Small intestine (tissue), 7 donors: ENCODE data around the gene USH1C. TPM values are rescaled to one million over a fixed set of nuclear protein-coding genes. Genes with fewer than 3 reads are reported as not detected.
A peak's percentile ranks its signal among the peaks of the same experiment; 100 is the strongest.

ENCODE experiments used
- DNase-seq, 2 donors: peaks; one replicate each; pipeline versions ENCODE4 v3.0.0 to v3.0.0-alpha.2; 2013
- FAIRE-seq: peaks from 2 replicates; lab custom pipeline; 2012; peaks lifted over from hg19 to GRCh38; lab: Jason Lieb, UNC
- H3K27ac ChIP-seq, 3 donors: one replicate each; pipeline ENCODE4 v1.5.1; 2013; ENCODE audit warnings: low read length in 2 of 3, mild to moderate bottlenecking in 2 of 3, control low read depth in 1 of 3, inconsistent platforms in 1 of 3, low read depth in 1 of 3, moderate library complexity in 1 of 3
- H3K27me3 ChIP-seq, 3 donors: one replicate each; pipeline ENCODE4 v1.6.1; 2013; ENCODE audit warnings: low read length in 3 of 3, inconsistent platforms in 1 of 3; ENCODE audit not compliant: control insufficient read depth in 3 of 3, insufficient read depth in 3 of 3
- H3K36me3 ChIP-seq, 3 donors: one replicate each; pipeline ENCODE4 v1.6.1; 2013; ENCODE audit warnings: low read length in 3 of 3, inconsistent platforms in 1 of 3, low read depth in 1 of 3, mild to moderate bottlenecking in 1 of 3, moderate library complexity in 1 of 3; ENCODE audit not compliant: control insufficient read depth in 3 of 3, insufficient read depth in 2 of 3
- H3K4me1 ChIP-seq, 3 donors: one replicate each; pipeline ENCODE4 v1.6.1; 2013; ENCODE audit warnings: low read length in 2 of 3, inconsistent platforms in 1 of 3, low read depth in 1 of 3, mild to moderate bottlenecking in 1 of 3, moderate library complexity in 1 of 3; ENCODE audit not compliant: control insufficient read depth in 3 of 3, insufficient read depth in 2 of 3
- H3K4me3 ChIP-seq, 3 donors: one replicate each; pipeline ENCODE4 v1.5.1; 2013; ENCODE audit warnings: low read length in 3 of 3, control low read depth in 1 of 3, inconsistent platforms in 1 of 3, low read depth in 1 of 3, mild to moderate bottlenecking in 1 of 3, moderate library complexity in 1 of 3
- H3K9me3 ChIP-seq, 2 donors: one replicate each; pipeline ENCODE4 v1.6.1; 2013; ENCODE audit warnings: low read depth in 1 of 2, low read length in 1 of 2; ENCODE audit not compliant: control insufficient read depth in 2 of 2, insufficient read depth in 1 of 2
- WGBS, 3 donors: extraction: QIAGEN DNeasy Blood & Tissue Kit; methylation state at CpG; one replicate each; pipeline ENCODE4 v1.1.7; 2013; 5-methylcytosine and 5-hydroxymethylcytosine counted together
- polyA plus RNA-seq, 4 donors: library from polyadenylated mRNA; stranded (reverse) in 3 of 4; unstranded in 1 of 4; fragments of 200-250 nt in 3 of 4; fragments of 120-200 nt in 1 of 4; gene quantifications; one replicate each; pipeline versions ENCODE4 v1.2.1 to v1.2.3, GENCODE V29; 2013
- donor health status: healthy with polysubstance abuse.
- donor health status: control.
- donor health status: control.
- donor health status: Bipolar disorder and iron deficiency.
- donor health status: healthy.

Gene USH1C
- polyA plus RNA-seq, 4 donors = 86.2 to 309 (median 297) TPM

- Histone ChIP-seq H3K36me3 (peaks cover 0 to 3% (median 0%) of the 10 kb centered on the region in 3 donors), H3K27ac (no peak overlapping the region), H3K4me3 (no peak overlapping the region), H3K9me3 (no peaks in the 10 kb centered on the region), H3K4me1 (peaks cover 0 to 4% (median 0%) of the 10 kb centered on the region in 3 donors), H3K27me3 (peaks cover 16 to 49% (median 18%) of the 10 kb centered on the region in 3 donors)
- FAIRE-seq = no peak
- WGBS, 3 donors = 56 to 73% (median 59%) methylated on average over 3 of the region's 3 CpGs
- DNase-seq = no peak
Measured at GRCh38 chr11:17472467-17472866, 71.7 kb downstream of the USH1C start.

DNA sequence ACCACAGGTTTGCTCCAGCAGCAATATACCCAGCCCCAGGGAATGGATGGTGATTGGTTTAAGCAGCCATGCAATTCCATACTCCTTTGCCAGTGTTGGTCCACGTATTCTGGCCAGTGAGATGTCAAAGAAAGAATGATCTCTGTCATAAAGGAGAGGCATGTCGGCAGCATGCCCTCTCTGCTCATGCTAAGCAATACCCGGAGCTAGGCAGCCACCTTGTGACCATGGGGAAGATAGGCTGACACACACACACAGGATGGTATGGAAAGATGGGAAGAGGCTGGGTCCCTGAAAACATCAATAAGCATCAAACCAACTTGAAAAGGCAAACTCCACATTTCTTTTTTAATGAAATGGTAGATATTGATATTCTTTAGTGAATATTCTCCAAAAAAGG lies 72.7 kb downstream of the USH1C start:
- DNase-seq (no peak), FAIRE-seq (no peak)
- no peaks in the 10 kb centered on the region for H3K9me3 ChIP-seq
- peaks cover 0 to 4% (median 0%) of the 10 kb centered on the region in 3 donors for H3K4me1 ChIP-seq
- peaks cover 0 to 3% (median 0%) of the 10 kb centered on the region in 3 donors for H3K36me3 ChIP-seq
- no peak overlapping the region for H3K4me3 ChIP-seq
- peaks cover 8 to 41% (median 13%) of the 10 kb centered on the region in 3 donors for H3K27me3 ChIP-seq
- WGBS, 3 donors = 77 to 89% (median 79%) methylated on average over 3 of the region's 3 CpGs
- no peak overlapping the region for H3K27ac ChIP-seq

DNA sequence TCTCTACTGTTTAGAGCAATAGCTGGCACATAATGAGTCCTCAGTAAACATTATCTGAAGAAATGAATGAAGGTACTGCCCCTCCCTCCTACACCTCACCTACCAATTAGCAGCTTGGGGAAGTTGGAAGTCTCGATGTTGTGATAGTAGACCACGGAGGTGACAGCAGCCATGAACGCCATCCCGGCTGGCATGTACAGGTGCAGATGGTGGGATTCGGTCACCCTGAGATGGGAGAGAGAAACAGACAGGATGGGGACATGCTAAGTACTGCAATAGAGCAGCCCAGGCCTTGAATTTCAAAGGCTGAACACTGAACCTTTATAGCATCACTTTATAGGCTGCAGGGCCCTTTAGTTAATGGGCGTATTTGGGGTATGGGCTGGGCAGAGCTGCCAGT lies 74.2 kb downstream of the USH1C start:
- Histone ChIP-seq H3K4me3 (no peak overlapping the region), H3K4me1 (no peaks in the 10 kb centered on the region), H3K9me3 (no peaks in the 10 kb centered on the region), H3K36me3 (peaks cover 0 to 3% (median 0%) of the 10 kb centered on the region in 3 donors), H3K27me3 (peaks cover 0 to 30% (median 9%) of the 10 kb centered on the region in 3 donors), H3K27ac (no peak overlapping the region)
- no peak for DNase-seq
- FAIRE-seq = no peak
- 89 to 93% (median 90%) methylated on average over 6 of the region's 6 CpGs for WGBS, 3 donors

DNA sequence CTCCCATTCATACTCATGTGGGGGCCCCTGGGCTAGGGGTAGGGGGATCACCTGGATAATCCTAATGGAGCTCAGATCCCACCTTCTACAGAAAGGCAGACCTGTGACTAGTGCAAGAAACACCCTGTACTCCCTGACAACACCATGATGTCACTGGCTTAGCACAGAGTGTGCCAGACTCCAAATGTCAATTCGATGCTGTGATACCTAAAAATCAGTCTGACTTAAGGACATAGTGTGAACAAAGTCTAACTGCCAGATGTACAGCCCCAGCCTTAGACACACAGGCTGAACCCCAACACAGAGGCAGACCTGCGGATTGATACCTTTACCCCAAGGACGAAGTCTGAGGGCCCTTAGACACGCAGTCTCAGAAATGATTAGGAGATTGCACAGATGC lies 76.1 kb downstream of the USH1C start:
- Histone ChIP-seq H3K27ac (no peak overlapping the region), H3K4me3 (no peak overlapping the region), H3K27me3 (peaks cover 0 to 18% (median 5%) of the 10 kb centered on the region in 3 donors), H3K36me3 (peaks cover 0 to 5% (median 0%) of the 10 kb centered on the region in 3 donors), H3K9me3 (no peaks in the 10 kb centered on the region), H3K4me1 (no peaks in the 10 kb centered on the region)
- FAIRE-seq (no peak), DNase-seq (peak in 1 of 2 donors; percentile 38)
- 32 to 69% (median 44%) methylated on average over 4 of the region's 4 CpGs for WGBS, 3 donors

GRCh38 chr11:17463546-17464174 lies 80.6 kb downstream of the USH1C start:
- Histone ChIP-seq H3K4me1 (no peaks in the 10 kb centered on the region), H3K4me3 (no peak overlapping the region), H3K36me3 (peaks cover 0 to 2% (median 0%) of the 10 kb centered on the region in 3 donors), H3K9me3 (no peaks in the 10 kb centered on the region), H3K27ac (no peak overlapping the region), H3K27me3 (peaks cover 0 to 12% (median 0%) of the 10 kb centered on the region in 3 donors)
- 62 to 70% (median 69%) methylated on average over 11 of the region's 11 CpGs for WGBS, 3 donors
- DNase-seq = no peak
- FAIRE-seq = no peak

DNA sequence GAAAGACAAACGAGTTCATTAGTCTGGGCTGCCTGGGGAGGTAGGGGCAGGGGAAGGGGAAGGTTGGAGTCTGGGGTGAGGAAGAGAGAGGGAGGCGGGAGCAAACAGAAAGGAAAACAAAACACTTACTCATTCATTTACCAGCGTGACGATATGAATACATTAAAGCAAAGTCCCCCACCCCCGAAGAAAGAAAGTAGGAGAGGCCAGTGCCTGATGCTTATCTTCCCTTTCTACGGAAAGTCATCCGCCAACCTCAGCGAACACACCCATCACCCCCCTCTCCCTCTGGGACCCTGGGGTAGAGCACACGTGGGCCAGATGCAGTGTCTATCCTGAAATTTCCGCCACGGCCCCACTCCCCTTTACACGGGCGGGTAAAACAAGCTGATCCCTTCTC lies 81.3 kb downstream of the USH1C start:
- H3K27me3 ChIP-seq = peaks cover 0 to 17% (median 0%) of the 10 kb centered on the region in 3 donors
- no peak overlapping the region for H3K4me3 ChIP-seq
- DNase-seq (no peak), FAIRE-seq (no peak)
- no peaks in the 10 kb centered on the region for H3K4me1 ChIP-seq
- no peak overlapping the region for H3K27ac ChIP-seq
- WGBS, 3 donors = 41 to 63% (median 46%) methylated on average over 13 of the region's 13 CpGs
- H3K9me3 ChIP-seq = no peaks in the 10 kb centered on the region
- peaks cover 0 to 2% (median 0%) of the 10 kb centered on the region in 3 donors for H3K36me3 ChIP-seq

- WGBS, 3 donors = 86 to 95% (median 89%) methylated on average over 12 of the region's 12 CpGs
- no peak for DNase-seq
- FAIRE-seq = no peak
- Histone ChIP-seq H3K36me3 (peaks cover 0 to 2% (median 0%) of the 10 kb centered on the region in 3 donors), H3K4me1 (no peaks in the 10 kb centered on the region), H3K9me3 (no peaks in the 10 kb centered on the region), H3K27ac (no peak overlapping the region), H3K27me3 (peaks cover 0 to 23% (median 0%) of the 10 kb centered on the region in 3 donors), H3K4me3 (no peak overlapping the region)
Measured at GRCh38 chr11:17460406-17460805, 83.8 kb downstream of the USH1C start.

GRCh38 chr11:17459236-17459896 lies 84.8 kb downstream of the USH1C start:
- FAIRE-seq (no peak), DNase-seq (no peak)
- WGBS, 3 donors = 69 to 76% (median 73%) methylated on average over 9 of the region's 9 CpGs
- peaks cover 0 to 18% (median 0%) of the 10 kb centered on the region in 3 donors for H3K27me3 ChIP-seq
- no peaks in the 10 kb centered on the region for H3K4me1 ChIP-seq
- no peaks in the 10 kb centered on the region for H3K9me3 ChIP-seq
- no peak overlapping the region for H3K4me3 ChIP-seq
- H3K27ac ChIP-seq = no peak overlapping the region
- no peaks in the 10 kb centered on the region for H3K36me3 ChIP-seq
